Neural cell (in vitro differentiated cells): ENCODE measurements around the gene PEAK3.

Source experiments
- EP300 ChIP-seq: fragments of 450-650 bp; conservative IDR thresholded peaks from 2 replicates; pipeline ENCODE4 v1.6.1; 2014; ENCODE audit warnings: antibody characterized with exemption, mild to moderate bottlenecking, moderate library complexity; ENCODE audit not compliant: poor library complexity, severe bottlenecking
- POLR2AphosphoS5 ChIP-seq: IDR thresholded peaks from 2 replicates; pipeline ENCODE4 v1.6.1; 2012
- TF ChIP-seq, protein P1 (sequence below): IDR thresholded peaks from 2 replicates; pipeline ENCODE4 v1.6.1; 2012; ENCODE audit warnings: borderline replicate concordance

DNA sequence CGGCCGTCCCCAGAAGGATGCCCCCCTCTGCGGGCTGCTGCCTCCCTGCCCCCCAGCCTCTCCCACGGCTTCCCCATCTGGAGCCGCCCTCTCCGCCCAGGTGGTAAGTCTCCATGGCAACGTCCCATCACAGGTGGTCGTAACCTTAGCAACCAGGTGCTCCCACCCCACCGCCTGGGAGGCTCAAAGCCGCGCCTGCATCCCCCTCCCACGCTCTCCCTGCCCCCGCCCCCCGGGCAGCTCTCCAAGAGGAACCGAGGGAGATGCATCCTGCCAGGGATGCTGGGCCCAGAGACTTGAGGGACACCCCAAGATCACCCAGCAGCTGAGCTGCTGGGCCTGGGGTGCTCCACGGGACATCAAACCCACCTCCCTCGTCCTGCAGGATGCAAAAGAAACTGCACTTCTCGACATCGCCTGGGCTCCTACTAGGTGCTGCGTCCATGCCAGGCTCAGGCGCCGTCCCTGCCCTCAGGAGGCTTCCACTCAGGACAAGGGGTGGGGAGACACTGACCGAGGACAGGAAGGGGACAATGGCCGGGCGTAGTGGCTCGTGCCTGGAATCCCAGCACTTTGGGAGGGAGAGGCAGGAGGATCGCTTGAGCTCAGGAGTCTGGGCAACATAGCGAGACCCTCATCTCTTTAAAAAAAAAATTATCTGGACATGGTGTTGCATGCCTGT lies 31.0 kb upstream of the PEAK3 start:
- TF ChIP-seq, protein P1, sequence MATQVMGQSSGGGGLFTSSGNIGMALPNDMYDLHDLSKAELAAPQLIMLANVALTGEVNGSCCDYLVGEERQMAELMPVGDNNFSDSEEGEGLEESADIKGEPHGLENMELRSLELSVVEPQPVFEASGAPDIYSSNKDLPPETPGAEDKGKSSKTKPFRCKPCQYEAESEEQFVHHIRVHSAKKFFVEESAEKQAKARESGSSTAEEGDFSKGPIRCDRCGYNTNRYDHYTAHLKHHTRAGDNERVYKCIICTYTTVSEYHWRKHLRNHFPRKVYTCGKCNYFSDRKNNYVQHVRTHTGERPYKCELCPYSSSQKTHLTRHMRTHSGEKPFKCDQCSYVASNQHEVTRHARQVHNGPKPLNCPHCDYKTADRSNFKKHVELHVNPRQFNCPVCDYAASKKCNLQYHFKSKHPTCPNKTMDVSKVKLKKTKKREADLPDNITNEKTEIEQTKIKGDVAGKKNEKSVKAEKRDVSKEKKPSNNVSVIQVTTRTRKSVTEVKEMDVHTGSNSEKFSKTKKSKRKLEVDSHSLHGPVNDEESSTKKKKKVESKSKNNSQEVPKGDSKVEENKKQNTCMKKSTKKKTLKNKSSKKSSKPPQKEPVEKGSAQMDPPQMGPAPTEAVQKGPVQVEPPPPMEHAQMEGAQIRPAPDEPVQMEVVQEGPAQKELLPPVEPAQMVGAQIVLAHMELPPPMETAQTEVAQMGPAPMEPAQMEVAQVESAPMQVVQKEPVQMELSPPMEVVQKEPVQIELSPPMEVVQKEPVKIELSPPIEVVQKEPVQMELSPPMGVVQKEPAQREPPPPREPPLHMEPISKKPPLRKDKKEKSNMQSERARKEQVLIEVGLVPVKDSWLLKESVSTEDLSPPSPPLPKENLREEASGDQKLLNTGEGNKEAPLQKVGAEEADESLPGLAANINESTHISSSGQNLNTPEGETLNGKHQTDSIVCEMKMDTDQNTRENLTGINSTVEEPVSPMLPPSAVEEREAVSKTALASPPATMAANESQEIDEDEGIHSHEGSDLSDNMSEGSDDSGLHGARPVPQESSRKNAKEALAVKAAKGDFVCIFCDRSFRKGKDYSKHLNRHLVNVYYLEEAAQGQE, result no peak
- TF ChIP-seq EP300 (no peak), POLR2AphosphoS5 (no peak)
